GM19025 (cell line): ENCODE results near the gene AEBP2.

Experiments used
- ATAC-seq: cut with Tn5 transposase; IDR thresholded peaks from one replicate; pipeline ENCODE4 v1.9.1; 2021; ENCODE audit warnings: mild to moderate bottlenecking, low read depth, moderate library complexity; ENCODE audit not compliant: unreplicated experiment

The AEBP2 gene

DNA sequence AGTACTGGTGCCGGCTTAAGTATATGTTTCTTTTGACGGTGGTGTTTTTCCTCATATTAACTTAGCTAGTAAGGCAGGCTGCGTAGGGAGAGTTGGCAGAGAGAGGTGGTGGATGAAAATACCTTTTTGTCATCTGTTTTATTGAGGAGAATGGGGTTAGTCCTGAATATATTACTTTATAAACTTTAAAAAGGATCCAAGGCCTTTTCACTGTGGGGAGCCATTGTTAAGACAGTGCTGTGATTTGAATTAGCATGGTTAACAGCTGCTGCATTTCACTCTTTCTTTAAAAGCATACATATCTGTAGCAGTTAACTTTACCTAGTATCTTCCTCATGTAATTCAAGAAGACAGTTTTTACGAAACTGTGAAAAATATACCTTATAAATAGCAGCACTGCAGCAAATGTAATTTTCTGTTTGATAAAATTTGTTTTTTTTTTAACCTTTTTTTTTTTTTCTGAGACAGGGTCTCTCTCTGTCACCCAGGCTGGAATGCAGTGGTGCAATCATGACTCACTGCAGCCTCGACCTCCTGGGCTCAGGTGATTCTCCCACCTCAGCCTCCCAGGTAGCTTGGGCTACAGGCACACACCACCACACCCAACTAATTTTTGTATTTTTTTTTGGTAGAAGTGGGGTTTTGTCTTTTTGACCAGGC, 57.1 kb downstream of the AEBP2 start:
- no peak for ATAC-seq

DNA sequence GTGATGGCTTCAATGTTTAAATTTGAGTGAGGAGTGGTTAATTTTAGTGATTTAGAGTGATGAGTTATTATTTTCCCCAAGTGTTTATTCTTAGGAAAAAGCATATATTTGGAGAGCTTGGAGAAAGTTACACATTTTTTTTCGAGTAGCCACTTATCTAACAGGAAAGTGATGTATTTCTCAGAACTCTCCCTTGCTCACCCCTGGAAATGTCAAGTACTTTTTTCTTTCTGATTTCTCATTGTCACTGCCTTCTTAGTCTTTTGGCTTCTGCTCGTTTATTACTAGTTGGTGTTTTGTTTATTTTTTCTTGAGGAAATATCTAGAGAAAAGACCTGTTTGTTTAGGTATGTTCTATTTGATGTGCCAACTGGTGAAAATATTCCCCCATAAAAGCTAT, 58.8 kb downstream of the AEBP2 start:
- ATAC-seq: no peak

DNA sequence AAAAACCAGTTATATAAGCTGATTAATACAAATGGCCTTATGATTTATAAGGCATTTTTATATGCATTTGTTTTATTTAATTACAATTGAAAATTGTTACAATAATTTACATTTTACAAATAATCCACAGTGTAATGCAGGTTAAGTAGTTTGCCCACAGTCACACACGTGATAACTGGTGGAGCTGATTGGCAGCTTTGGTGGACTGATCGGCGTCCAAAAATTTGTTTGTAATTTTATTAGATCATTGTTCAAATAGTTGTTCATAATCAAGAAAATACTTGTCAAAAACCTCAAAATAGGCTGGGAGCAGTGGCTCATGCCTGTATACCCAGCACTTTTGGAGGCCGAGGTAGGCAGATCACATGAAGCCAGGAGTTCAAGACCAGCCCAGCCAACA, 59.7 kb downstream of the AEBP2 start:
- no peak for ATAC-seq

DNA sequence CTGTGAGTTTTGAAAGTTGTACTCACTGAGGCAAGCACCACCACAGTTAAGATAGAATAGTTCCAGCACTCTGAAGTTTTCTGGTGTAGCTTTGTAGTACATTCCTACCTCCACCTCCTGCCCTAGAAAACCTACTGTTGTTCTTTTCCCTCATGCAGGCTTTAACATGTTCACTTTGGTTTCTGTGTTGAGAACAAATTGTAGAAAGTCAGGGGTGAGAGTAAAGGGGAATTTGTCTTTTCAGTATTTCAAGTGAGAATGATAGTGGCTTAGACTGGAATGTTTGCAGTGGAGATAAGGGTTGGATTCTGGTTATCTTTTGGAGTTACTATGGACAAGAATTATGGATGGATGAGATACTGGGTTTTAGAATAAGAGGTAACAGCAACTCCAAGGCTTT, 67.2 kb downstream of the AEBP2 start:
- no peak for ATAC-seq

DNA sequence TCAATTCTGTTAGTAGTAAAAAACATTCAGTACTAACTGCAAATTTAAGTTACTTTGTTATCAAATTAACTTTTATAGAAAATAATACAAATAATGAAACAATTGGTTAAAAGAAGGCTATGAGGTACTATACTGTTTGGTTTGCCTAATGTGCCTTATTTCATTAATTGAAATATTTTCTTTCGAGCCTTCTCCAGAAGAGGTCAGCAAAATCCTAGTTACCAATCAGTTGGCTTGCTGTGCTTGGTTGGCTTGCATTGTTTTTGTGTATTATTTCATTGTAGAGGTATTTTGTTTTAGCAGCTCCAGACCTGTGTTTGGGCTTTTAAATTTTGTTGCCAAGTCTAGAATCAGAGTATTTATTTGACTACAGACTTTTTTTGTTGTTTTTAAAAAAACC, 68.5 kb downstream of the AEBP2 start:
- no peak for ATAC-seq

DNA sequence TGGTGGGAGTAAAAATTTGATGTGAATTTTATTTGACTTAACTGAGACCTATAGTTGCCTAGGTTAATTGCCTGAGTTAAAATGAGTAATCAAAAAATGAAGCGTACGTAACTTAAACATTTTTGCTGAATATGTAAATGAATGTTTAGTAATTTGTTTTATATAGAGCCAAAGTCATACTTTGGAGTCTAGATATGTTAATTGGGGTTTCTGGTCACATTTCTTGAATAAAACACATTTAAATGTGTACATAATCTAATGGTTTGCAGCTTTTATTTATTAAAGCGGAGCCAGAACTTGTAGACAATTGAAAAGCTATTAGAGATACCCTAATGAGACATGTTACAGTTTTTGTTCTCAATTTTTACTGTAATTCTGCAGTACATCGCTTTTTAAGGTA, 71.2 kb downstream of the AEBP2 start:
- no peak for ATAC-seq

DNA sequence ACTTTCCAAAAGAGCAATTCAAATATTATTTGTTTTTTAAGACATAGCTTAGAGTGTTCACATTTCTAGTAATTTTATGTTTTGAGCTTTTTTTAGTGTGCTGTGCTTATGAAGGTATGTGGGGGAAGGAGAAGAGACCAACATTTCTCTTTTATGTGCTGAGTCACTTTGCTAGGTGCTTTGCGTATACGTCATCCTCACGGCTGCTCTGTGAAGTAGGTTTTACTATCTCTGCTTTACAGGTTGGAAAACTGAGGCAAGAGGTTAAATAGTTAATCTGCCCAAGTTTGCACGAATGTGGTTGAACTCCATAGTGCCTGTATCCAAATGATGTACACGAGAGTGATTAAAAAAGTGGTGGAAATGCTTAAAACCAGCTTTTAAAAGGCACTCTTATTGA, 75.9 kb downstream of the AEBP2 start:
- ATAC-seq: no peak

DNA sequence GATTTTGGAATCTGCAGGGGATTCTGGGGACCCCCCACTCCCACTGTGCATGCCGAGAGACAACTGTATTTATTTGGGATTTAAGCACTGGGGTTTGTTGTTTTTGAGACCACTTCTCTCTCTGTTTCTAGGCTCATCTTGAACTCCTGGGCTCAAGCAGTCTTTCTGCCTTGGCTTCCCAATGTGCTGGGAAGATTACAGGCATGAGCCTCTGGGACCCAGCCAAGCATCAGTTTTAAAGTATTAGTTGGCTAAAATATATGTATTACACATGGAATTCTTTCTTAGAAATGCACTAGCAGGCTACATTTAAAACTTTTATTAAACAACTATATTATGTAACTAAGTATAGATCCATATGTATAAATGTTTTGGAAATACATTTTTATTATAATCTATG, 78.3 kb downstream of the AEBP2 start:
- no peak for ATAC-seq

DNA sequence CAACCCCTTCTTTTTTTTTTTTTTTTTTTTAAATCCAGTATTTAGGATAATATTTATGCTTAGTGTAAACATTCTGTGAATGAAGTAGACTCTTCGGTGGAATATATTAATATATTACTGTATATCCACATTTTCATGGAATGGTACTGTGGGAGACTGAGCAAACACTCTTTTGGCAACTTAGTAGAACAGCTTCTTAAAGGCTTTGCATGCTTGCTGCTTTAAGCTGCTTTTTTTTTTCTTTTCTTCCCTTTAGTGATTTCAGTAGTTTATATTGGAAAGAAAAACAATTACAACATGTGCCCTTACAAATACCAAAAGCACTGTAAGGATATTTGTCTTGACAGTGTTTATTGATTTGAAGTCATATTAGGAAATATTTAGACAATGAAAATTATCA, 78.9 kb downstream of the AEBP2 start:
- ATAC-seq: no peak

DNA sequence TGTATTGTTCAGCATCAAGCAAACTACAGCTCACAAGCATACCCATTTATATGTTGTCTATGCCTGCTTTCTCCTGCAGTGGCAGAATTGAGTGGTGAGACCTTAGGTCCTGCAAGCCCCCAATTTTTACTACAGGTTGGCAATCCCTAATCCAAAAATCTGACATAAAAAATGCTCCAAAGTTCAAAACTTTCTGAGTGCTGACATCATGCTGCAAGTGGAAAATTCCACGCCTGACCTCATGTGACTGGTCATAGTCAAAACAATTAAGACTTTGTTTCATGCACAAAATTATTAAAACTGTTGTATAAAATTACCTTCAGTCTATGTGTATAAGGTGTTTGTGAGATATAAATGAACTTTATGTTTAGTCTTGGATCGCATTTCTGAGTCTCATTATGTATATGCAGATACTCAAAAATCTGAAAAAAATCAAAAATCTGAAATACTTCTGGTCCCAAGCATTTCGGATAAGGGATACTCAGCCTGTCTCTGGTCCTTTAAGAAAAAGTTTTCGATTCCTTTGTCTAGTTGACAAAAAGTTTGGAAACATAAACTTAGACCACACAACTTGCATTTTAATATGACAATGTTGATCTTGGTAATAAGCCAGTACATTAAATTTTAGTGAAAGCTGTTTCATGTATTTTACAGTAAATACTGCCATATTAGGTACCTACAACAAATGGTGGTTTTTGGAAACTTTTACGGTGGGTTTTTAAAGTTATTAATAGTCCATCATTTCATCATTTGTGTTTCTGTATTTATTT, 81.5 kb downstream of the AEBP2 start:
- ATAC-seq: no peak

DNA sequence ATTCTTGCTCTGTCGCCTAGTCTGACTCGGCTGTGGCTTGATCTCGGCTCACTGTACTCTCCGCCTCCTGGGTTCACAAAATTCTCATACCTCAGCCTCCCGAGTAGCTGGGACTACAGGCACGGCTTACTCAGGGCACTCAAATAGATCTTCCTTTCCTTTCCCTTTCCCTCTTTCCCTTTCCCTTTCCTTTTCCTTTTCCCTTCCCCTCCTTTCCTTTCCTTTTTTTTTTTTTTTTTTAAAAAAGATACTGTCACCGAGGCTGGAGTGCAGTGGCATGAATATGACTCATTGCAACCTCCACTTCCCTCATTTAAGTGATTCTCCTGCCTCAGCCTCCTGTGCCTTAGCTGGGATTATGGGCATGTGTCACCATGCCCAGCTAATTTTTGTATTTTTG, 86.0 kb downstream of the AEBP2 start:
- no peak for ATAC-seq

DNA sequence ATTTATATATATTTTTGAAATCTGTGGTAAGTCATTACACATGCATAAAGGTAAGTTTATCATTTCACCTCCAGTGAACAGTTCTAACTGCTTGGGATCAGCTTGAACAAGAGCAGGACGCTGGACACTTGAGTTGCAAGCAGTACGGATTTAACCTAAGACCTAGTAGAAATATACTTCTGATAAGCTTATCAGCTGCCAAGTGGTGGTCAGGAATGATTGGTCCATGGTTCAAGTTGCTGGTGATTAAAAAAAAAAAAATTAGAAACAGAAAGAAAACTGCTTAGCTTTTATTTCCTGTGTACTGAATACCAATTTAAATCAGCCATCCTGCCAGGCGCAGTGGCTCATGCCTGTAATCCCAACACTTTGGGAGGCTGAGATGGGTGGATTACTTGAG, 88.6 kb downstream of the AEBP2 start:
- no peak for ATAC-seq

DNA sequence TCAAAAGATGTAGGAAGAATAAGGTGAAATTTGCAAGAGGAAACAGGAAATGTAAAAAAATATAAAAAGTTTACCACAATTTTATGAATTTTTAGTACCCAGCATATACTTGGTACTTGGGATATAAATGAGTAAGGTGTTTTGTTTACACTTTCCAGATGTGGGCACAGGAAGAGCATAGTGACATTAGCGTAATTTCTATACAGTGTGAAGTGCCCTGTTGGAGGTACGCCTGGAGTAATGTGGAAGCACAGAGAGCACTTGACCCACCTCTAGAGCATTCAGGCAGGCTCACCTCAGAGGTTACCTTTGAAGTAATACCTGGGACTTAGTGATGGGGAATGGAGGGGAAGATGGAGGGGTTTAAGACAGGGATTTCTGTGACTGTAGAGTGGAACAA, 89.5 kb downstream of the AEBP2 start:
- ATAC-seq: no peak

DNA sequence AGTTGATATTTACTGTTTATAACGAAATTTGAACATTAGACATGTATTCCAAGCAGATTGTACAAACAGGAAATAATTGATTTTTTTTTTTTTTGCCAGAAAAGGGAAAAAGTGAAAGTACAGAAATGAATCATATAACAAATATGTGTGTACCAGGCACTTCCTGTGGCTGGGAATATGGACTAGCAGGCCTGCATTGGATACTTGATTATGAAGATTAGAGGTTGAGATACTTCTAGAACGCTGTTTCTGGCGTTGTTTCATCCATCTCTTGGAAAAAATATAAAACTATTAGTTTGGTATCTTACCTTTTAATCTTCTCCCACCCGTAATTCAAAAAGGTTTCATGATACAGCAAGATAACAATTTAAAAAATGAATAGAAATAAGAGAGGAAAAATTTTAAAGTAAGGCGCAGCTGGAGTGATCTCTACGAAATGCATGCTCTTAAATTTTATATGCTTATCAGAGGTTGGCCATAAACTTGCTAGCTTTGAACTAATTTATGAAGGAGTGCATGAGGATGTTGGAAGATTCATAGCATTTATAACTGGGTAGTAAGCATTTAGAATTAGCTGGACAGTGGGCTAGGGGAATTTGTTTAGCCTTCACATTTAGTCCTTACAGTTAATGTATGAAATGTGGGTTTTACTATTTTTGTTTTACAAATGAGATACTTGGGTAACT, 90.8 kb downstream of the AEBP2 start:
- no peak for ATAC-seq

DNA sequence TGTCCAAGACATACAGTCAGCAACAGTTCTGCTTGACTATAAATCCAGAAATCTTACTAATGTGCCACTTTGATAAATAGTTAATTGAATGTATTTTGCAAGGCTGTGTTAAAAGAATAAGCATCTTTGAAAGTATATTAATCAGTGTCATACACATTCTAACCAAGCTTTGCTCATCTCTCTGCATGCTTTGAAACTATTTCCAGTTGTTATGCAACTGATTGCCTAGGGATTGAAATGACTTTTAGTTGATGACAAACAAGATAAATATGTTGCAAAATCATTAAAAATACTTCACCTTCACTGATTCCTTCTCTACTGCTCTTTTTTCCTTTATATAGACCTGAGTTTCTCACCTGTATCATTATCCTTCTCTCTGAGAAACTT, 91.3 kb downstream of the AEBP2 start:
- ATAC-seq: no peak

DNA sequence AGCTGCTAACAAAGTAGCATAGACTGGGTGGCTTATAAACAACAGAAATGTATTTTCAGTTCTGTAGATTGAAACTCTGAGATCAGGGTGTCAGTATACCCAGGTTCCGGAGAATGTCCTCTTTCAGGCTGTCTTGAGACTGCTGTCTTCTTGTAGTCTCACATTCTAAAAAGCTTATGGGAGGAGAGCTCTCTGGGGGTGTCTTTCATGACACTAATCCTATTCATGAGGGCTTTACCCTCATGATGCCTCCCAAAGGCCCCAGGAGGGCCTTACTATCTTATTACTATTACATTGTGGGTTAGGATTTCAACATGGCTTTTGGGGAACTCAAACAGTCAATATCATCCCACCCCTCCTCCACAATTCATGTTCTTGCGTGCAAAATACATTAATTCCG, 94.3 kb downstream of the AEBP2 start:
- ATAC-seq: no peak

DNA sequence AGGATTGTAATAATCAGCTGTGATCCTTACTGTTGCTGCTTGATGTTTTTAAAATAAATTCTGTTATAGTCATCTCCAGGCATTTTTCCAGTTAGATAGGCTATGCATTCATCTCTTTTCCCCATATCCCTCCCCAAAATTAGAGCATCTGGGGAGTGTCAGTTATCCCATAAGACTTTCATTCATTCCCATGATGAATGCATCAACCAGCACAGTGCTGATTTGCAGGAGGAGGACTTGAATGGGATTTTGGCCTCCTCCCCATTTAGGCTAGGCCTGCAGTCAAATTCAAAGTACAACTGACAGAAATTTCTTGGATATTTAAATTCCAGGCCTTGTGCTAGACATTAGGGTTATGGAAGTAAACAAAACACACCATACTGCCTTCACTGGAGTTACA, 99.8 kb downstream of the AEBP2 start:
- ATAC-seq: no peak

DNA sequence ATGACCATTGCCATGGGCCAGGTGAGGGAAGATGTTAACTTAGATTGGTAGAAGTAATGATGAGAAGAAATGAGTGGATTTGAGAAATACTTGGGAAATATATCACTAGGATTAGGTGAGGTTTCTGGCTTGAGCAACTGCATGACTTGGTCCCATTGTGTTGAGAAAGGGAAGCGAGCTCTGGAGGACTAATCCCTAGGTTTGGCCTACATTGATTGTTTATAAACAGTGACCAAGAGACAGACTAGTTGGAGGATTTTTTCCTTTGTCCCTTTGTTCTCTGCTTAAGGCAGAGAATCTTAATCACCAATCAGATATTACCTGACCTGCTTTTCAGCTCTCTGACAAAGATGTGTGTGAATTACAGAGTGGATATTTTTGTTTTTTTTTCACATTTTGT, 100.5 kb downstream of the AEBP2 start:
- no peak for ATAC-seq

DNA sequence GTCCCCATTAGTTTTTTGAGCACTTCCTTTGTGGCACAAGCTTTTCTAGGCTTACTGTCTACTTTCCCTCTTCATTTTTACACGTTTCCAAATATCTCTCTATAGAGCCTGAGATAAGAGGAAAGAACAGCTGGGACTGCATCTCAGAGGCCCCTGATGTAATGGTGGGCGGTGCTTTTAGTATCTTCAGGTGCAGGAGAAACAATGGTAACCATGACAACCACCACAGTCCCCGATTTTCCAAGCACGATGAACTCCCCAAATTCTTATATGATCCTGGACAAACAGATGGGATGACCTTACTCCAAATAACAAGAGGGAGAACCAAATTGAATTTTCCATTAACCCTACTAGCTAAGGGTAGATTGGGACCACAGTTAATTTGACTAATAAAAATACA, 103.3 kb downstream of the AEBP2 start:
- no peak for ATAC-seq

DNA sequence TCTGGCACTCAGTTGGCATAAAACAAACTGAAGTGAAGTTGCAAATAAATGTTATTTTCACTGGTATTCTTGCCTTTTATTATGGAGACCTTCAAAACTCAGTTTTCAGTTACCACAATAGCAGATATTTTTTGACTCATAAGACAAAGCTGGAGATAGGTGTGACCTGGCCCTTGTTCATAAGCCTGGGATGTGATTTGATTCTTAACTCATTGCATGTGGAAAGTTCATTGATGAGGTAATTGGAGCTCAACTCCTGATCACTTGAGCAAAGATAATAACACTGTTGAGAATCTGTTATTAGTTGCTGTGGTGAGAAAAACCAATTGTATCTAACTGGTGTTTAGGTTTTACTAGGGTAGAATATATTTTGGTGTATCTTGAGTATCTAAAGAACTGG, 105.1 kb downstream of the AEBP2 start:
- no peak for ATAC-seq

DNA sequence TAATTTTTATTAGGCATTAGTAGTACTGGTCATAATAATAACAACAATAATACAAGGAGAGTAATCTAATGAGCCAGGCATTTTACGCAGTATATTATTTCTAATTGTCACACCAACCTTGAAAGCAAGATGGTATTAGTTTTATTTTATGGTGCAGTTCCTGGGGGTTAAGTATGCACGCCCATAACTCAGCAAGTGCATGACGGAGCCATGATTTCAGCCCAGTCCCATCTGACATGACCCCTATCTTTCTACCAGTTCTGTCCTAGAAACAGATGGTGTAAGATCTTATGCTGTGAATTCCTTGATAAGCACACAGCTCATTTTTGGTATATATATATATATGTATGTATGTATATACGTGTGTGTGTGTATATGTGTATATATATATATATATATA, 106.0 kb downstream of the AEBP2 start:
- no peak for ATAC-seq

DNA sequence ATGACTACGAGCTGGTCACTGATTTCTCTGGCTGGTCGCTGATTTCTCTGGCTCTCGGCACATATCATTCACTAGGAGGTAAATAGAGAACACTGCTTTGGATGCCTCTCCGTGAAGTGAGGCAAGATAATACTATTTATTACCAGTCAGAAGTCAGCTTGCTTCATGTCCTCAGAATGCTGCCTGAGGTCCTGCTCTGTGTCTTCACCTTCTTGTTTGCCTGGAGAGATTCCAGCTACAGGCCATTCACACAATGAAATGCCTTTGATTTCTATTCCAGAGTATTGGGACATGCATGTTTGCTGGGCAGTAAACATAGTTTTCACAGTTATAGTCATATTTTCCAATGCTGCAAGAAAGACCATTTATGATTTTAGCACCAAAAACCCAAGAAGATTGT, 106.7 kb downstream of the AEBP2 start:
- ATAC-seq: no peak
